Body of pancreas (tissue), 4 donors: Measurements from ENCODE around the gene DLX6.

ENCODE experiments used
- POLR2A ChIP-seq, 3 donors: fragments of 450-650 bp; IDR thresholded peaks; one replicate each; pipeline ENCODE4 v1.6.1; 2016; ENCODE audit warnings: antibody characterized with exemption in 3 of 3, mild to moderate bottlenecking in 2 of 3
- TF ChIP-seq, protein P1 (sequence below), 7 experiments: fragments of 450-650 bp in 4 of 7; fragments of 200-600 bp in 3 of 7; sonication (generic) in 3 of 7; IDR thresholded peaks; one replicate each; pipeline ENCODE4 v1.5.1; 2016 to 2019; ENCODE audit warnings: antibody characterized with exemption in 7 of 7

DNA sequence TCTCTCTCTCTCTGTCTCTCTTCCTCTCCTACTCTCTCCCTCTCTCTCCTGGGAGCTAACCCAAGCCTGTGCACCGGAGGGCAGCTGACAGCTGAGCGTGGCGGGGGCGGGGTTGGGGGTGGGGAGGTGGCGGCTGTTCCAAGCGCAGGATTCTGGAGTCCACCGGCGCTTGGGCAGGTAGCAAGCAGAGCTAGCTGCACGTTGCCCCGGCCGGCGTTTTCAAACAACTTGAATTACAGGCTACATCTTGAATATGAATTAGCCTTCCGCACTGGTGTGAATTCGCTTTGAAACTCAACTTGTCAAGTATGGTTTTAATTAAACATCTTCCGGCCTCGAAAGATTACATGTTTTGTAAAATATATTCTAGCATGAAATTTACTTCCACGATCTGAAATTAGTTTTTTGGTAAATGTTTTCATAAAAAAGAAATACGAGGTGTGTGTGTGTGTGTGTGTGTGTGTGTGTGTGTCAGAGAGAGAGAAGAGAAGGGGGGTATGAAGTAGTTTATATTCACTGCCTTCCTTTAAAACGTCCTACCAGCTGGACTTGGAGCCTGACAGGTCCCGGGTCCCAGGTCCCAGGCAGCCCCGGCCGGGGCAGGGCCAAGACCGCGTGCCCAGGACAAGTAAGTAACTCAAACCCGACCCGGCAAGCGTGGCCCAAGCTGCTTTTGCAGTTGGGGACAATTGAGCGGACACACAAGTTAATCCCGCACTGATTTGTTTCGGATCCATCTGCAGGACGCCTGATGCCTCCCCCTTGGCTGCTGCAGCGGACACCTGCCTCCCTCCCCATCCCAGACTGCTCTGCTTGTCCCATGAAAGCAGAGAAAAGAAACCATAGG lies 9.0 kb upstream of the DLX6 start:
- TF ChIP-seq, protein P1, sequence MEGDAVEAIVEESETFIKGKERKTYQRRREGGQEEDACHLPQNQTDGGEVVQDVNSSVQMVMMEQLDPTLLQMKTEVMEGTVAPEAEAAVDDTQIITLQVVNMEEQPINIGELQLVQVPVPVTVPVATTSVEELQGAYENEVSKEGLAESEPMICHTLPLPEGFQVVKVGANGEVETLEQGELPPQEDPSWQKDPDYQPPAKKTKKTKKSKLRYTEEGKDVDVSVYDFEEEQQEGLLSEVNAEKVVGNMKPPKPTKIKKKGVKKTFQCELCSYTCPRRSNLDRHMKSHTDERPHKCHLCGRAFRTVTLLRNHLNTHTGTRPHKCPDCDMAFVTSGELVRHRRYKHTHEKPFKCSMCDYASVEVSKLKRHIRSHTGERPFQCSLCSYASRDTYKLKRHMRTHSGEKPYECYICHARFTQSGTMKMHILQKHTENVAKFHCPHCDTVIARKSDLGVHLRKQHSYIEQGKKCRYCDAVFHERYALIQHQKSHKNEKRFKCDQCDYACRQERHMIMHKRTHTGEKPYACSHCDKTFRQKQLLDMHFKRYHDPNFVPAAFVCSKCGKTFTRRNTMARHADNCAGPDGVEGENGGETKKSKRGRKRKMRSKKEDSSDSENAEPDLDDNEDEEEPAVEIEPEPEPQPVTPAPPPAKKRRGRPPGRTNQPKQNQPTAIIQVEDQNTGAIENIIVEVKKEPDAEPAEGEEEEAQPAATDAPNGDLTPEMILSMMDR (IDR thresholded peaks at IDR 0.05): no peak
- TF ChIP-seq POLR2A (IDR thresholded peaks at IDR 0.05): no peak
